Ascending aorta (tissue), 2 donors: Measurements from ENCODE around the gene EIF2S1. TPM values are rescaled to one million over a fixed set of nuclear protein-coding genes. Genes with fewer than 3 reads are reported as not detected.

Experiments
- DNase-seq, 2 donors: peaks; one replicate each; pipeline ENCODE4 v3.0.0-alpha.2; 2019; ENCODE audit warnings: low spot score in 2 of 2
- H3K27ac ChIP-seq, 2 donors: fragments of 200-600 bp; sonication (generic); one replicate each; pipeline ENCODE4 v1.5.1; 2016 to 2017; ENCODE audit warnings: mild to moderate bottlenecking in 1 of 2
- H3K27me3 ChIP-seq: fragments of 200-600 bp; sonication (generic); one replicate; pipeline ENCODE4 v1.5.1; 2017
- H3K36me3 ChIP-seq, 2 donors: fragments of 200-600 bp; sonication (generic); one replicate each; pipeline ENCODE4 v1.5.1; 2016
- H3K4me1 ChIP-seq, 2 donors: fragments of 200-600 bp; sonication (generic); one replicate each; pipeline ENCODE4 v1.5.1; 2016 to 2017; ENCODE audit warnings: mild to moderate bottlenecking in 1 of 2
- H3K4me3 ChIP-seq, 2 donors: fragments of 200-600 bp; sonication (generic); one replicate each; pipeline ENCODE4 v1.5.1; 2016 to 2017; ENCODE audit warnings: mild to moderate bottlenecking in 1 of 2
- H3K9me3 ChIP-seq, 2 donors: fragments of 200-600 bp; sonication (generic); one replicate each; pipeline ENCODE4 v1.5.1; 2016
- CTCF ChIP-seq, 3 experiments: fragments of 200-600 bp in 2 of 3; fragments of 450-650 bp in 1 of 3; sonication (generic) in 2 of 3; IDR thresholded peaks; one replicate each; pipeline ENCODE4 v1.5.1; 2016 to 2019; ENCODE audit warnings: antibody characterized with exemption in 3 of 3, mild to moderate bottlenecking in 1 of 3, moderate library complexity in 1 of 3
- intact Hi-C: fragments of 100-400 bp; cut with DNase I; formaldehyde crosslinking; loops from one replicate; pipeline ENCODE4 v1.15.1; 2023
- total RNA-seq: library from RNA; depleted of rRNA; stranded (reverse); fragments of >200 nt; gene quantifications from one replicate; pipeline ENCODE4 v1.1.0, GENCODE V29; 2016

The EIF2S1 gene
- total RNA-seq, 1 donor from 2014 or later = 55.1 TPM

GRCh38 chr14:67418401-67419191 is 58.5 kb downstream of the EIF2S1 start:
- Histone ChIP-seq H3K36me3 (no peaks in the 10 kb centered on the region), H3K4me3 (no peak overlapping the region), H3K9me3 (no peaks in the 10 kb centered on the region), H3K4me1 (no peaks in the 10 kb centered on the region), H3K27ac (no peak overlapping the region), H3K27me3 (no peaks in the 10 kb centered on the region)
- no peak for DNase-seq
- no peak for TF ChIP-seq CTCF (IDR thresholded peaks at IDR 0.05)
- intact Hi-C loops = no loop called here

- Histone ChIP-seq H3K27me3 (no peaks in the 10 kb centered on the region), H3K9me3 (no peaks in the 10 kb centered on the region), H3K4me3 (no peak overlapping the region), H3K27ac (no peak overlapping the region), H3K36me3 (no peaks in the 10 kb centered on the region), H3K4me1 (no peaks in the 10 kb centered on the region)
- no peak for DNase-seq
- peak in 1 of 3 experiments; percentile 22 for TF ChIP-seq CTCF (IDR thresholded peaks at IDR 0.05)
- intact Hi-C loops = no loop called here
Observed at GRCh38 chr14:67420102-67420739, 60.1 kb downstream of the EIF2S1 start.

GRCh38 chr14:67421356-67422224 is 61.5 kb downstream of the EIF2S1 start:
- intact Hi-C loops = no loop called here
- Histone ChIP-seq H3K36me3 (no peaks in the 10 kb centered on the region), H3K27ac (no peak overlapping the region), H3K27me3 (no peaks in the 10 kb centered on the region), H3K4me3 (no peak overlapping the region), H3K9me3 (no peaks in the 10 kb centered on the region), H3K4me1 (no peaks in the 10 kb centered on the region)
- DNase-seq = no peak
- no peak for TF ChIP-seq CTCF (IDR thresholded peaks at IDR 0.05)

GRCh38 chr14:67423424-67423823 is 63.3 kb downstream of the EIF2S1 start:
- Histone ChIP-seq H3K27ac (no peak overlapping the region), H3K36me3 (no peaks in the 10 kb centered on the region), H3K27me3 (no peaks in the 10 kb centered on the region), H3K4me1 (no peaks in the 10 kb centered on the region), H3K9me3 (no peaks in the 10 kb centered on the region), H3K4me3 (no peak overlapping the region)
- intact Hi-C loops = no loop called here
- no peak for DNase-seq
- no peak for TF ChIP-seq CTCF (IDR thresholded peaks at IDR 0.05)

- no peak for TF ChIP-seq CTCF (IDR thresholded peaks at IDR 0.05)
- intact Hi-C loops = no loop called here
- DNase-seq = no peak
Observed at GRCh38 chr14:67424539-67424938, 64.4 kb downstream of the EIF2S1 start.

More at GRCh38 chr14:67424539-67424938, 64.4 kb downstream of the EIF2S1 start:
- H3K36me3 ChIP-seq = no peaks in the 10 kb centered on the region
- H3K4me3 ChIP-seq = no peak overlapping the region
- H3K9me3 ChIP-seq = no peaks in the 10 kb centered on the region
- H3K27ac ChIP-seq = no peak overlapping the region
- H3K27me3 ChIP-seq = no peaks in the 10 kb centered on the region
- H3K4me1 ChIP-seq = no peaks in the 10 kb centered on the region
